Prostate gland (tissue), 2 donors: ENCODE results near the gene SRRM1. TPM values are rescaled to one million over a fixed set of nuclear protein-coding genes. Genes with fewer than 3 reads are reported as not detected.

Experiments
- DNase-seq: peaks from one replicate; pipeline ENCODE4 v3.0.0-alpha.2; 2019; ENCODE audit warnings: low spot score
- H3K27ac ChIP-seq, 2 donors: fragments of 200-600 bp; sonication (generic); 2 replicates each; pipeline ENCODE4 v1.5.1; 2017 to 2019
- H3K27me3 ChIP-seq: fragments of 200-600 bp; sonication (generic); replicated peaks from 2 replicates; pipeline ENCODE4 v1.5.1; 2019; ENCODE audit not compliant: insufficient read depth
- H3K36me3 ChIP-seq, 2 donors: fragments of 200-600 bp; sonication (generic); 1 replicate in 1 of 2; 2 replicates in 1 of 2; pipeline versions ENCODE4 v1.5.1 to v1.8.1; 2017 to 2019
- H3K4me1 ChIP-seq: fragments of 200-600 bp; sonication (generic); replicated peaks from 2 replicates; pipeline ENCODE4 v1.5.1; 2019
- H3K4me3 ChIP-seq, 2 donors: fragments of 200-600 bp; sonication (generic); 2 replicates each; pipeline ENCODE4 v1.5.1; 2017 to 2019
- H3K9me3 ChIP-seq: fragments of 200-600 bp; sonication (generic); 2 replicates; pipeline ENCODE4 v1.5.1; 2017
- POLR2A ChIP-seq: fragments of 450-650 bp; IDR thresholded peaks from one replicate; pipeline ENCODE4 v1.6.1; 2016; ENCODE audit warnings: antibody characterized with exemption, mild to moderate bottlenecking
- POLR2AphosphoS5 ChIP-seq: sonication (generic); formaldehyde crosslinking; IDR thresholded peaks from one replicate; pipeline ENCODE4 v1.6.1; 2017; ENCODE audit warnings: antibody characterized with exemption
- WGBS: methylation state at CpG from one replicate; pipeline ENCODE4 v1.1.5; 2018; 5-methylcytosine and 5-hydroxymethylcytosine counted together
- intact Hi-C: fragments of 100-400 bp; cut with DNase I; formaldehyde crosslinking; loops from one replicate; pipeline ENCODE4 v1.14.2; 2022
- total RNA-seq, 2 donors: library from RNA; depleted of rRNA; stranded (reverse); fragments of >200 nt; gene quantifications; one replicate each; pipeline ENCODE4 v1.1.0, GENCODE V29; 2016
- TF ChIP-seq, protein P1 (sequence below), 4 experiments: fragments of 200-600 bp in 2 of 4; fragments of 450-650 bp in 2 of 4; sonication (generic) in 2 of 4; IDR thresholded peaks; 1 replicate in 3 of 4; 2 replicates in 1 of 4; pipeline ENCODE4 v1.5.1; 2016 to 2019; ENCODE audit warnings: antibody characterized with exemption in 4 of 4, mild to moderate bottlenecking in 2 of 4, moderate library complexity in 2 of 4

SRRM1 gene
- total RNA-seq, 2 donors from 2014 or later, result 119 to 147 TPM

DNA sequence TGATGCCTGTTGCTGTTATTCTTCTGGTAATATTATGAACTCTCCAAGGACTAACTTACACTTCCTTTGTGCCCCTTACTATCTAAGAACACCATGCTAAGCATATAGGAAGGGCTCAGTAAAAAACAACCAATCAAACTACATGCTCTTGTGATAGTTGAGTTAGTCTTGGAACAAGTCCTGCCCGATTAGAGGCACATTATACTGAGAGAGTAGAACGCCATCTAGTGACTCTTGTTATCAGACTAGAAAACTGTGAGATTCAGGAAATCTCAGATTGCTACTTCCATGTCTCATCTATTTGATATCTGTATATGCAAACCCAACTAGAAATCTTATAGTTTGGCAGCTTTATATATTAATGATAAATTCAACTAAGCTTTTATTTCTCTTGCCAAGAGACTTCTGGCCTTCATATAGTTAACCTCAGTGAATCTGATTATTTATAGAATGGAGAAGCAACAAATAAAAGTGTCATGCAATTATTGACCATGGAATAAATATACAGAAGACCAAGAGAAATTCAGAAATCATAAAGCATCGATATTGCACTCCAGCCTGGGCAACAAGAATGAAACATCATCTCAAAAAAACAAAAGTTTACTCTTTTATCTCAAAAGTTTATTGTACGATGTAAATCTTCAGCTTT, 7.8 kb upstream of the SRRM1 start:
- Histone ChIP-seq H3K9me3 (no peaks in the 10 kb centered on the region), H3K4me3 (no peak overlapping the region), H3K27me3 (no peaks in the 10 kb centered on the region), H3K27ac (no peak overlapping the region), H3K4me1 (no peaks in the 10 kb centered on the region), H3K36me3 (no peaks in the 10 kb centered on the region)
- DNase-seq, result peak; percentile 39
- 16% methylated on average over 4 of the region's 4 CpGs for WGBS
- intact Hi-C loops, result no loop called here
- TF ChIP-seq POLR2A (no peak), POLR2AphosphoS5 (peak; percentile 67)
- TF ChIP-seq, protein P1, sequence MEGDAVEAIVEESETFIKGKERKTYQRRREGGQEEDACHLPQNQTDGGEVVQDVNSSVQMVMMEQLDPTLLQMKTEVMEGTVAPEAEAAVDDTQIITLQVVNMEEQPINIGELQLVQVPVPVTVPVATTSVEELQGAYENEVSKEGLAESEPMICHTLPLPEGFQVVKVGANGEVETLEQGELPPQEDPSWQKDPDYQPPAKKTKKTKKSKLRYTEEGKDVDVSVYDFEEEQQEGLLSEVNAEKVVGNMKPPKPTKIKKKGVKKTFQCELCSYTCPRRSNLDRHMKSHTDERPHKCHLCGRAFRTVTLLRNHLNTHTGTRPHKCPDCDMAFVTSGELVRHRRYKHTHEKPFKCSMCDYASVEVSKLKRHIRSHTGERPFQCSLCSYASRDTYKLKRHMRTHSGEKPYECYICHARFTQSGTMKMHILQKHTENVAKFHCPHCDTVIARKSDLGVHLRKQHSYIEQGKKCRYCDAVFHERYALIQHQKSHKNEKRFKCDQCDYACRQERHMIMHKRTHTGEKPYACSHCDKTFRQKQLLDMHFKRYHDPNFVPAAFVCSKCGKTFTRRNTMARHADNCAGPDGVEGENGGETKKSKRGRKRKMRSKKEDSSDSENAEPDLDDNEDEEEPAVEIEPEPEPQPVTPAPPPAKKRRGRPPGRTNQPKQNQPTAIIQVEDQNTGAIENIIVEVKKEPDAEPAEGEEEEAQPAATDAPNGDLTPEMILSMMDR (IDR thresholded peaks at IDR 0.05), result peak; percentile 24 to 73 (median 54)

DNA sequence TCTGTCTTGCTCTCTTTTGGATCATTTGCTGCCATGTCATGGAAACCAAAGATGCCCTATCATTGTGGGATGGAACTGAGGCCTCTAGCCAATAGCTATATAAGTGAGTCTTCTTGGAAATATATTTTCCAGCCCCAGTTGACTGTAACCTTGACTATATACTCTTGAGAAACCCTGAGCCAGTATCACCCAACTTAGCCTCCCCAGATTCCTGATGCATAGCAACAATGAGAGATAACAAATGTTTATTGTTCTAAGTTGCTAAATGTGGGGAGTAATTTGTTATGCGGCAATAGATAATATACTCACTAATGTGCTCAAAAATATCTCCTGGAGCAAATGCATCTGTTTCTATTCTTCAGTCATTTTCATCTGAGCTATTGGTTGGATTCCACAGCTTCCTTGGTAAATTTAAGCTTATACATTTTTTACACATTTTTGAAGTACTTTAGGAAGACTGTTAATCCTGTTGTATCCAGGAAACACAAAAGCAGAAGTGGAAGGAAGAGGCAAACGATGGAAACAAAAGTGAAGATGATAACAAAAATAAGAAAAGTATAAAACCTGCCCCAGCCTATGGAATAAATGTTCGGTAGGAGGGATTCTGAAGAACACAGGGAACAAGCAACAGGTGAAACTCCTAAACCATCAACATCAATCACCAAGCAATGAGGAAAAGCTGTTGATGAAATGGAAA, 6.3 kb upstream of the SRRM1 start:
- H3K27ac ChIP-seq, result no peak overlapping the region
- no peaks in the 10 kb centered on the region for H3K36me3 ChIP-seq
- no peaks in the 10 kb centered on the region for H3K27me3 ChIP-seq
- H3K4me3 ChIP-seq, result no peak overlapping the region
- H3K9me3 ChIP-seq, result no peaks in the 10 kb centered on the region
- no peak for TF ChIP-seq POLR2AphosphoS5
- TF ChIP-seq POLR2A, result no peak
- TF ChIP-seq, protein P1 (IDR thresholded peaks at IDR 0.05), result no peak
- WGBS, result 69% methylated on average over 3 of the region's 3 CpGs
- no peaks in the 10 kb centered on the region for H3K4me1 ChIP-seq
- intact Hi-C loops, result loop anchor here (2.0 kb wide), 1 partner anchor 438 kb away; no protein-coding TSS in a partner anchor
- no peak for DNase-seq

DNA sequence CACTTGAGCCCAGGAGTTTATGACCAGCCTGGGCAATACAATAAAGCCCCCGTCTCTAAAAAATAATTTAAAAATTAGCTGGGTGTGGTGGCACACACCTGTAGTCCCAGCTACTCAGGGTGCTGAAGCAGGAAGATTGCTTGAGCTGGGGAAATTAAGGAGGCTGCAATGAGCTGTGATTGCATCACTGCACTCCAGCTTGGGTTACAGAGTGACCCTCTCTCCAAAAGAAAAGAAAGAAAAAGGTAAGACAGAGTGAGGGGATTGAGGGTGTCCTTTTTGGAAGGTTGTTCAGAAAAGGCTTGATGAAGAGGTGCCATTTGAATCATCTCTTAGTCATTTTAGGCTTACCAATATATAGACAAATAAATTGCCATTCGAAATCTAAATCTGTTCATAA, 4.0 kb upstream of the SRRM1 start:
- intact Hi-C loops, result no loop called here
- no peaks in the 10 kb centered on the region for H3K27me3 ChIP-seq
- no peaks in the 10 kb centered on the region for H3K36me3 ChIP-seq
- no peak for TF ChIP-seq POLR2AphosphoS5
- TF ChIP-seq, protein P1 (IDR thresholded peaks at IDR 0.05), result no peak
- no peak for TF ChIP-seq POLR2A
- H3K4me1 ChIP-seq, result no peaks in the 10 kb centered on the region
- WGBS, result 87% methylated on average over 2 of the region's 2 CpGs
- H3K27ac ChIP-seq, result no peak overlapping the region
- no peak for DNase-seq
- no peaks in the 10 kb centered on the region for H3K9me3 ChIP-seq
- no peak overlapping the region for H3K4me3 ChIP-seq

DNA sequence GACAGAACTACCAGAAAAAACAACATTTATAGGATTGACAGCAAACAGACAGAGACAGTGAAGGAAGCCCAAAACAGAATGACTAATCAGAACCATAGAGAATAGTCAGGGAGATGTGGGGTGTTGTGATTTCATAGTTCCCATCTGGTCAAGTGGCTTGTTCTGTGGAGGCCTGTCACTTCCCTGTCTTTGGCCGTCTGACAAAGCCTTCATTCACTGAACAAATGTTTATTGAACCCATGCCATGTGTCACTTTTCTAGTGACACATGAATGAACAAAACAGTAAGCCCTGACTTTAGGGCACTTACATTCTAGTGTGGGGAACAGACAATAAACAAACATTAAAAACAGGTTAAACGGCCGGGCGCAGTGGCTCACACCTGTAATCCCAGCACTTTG, 3.2 kb upstream of the SRRM1 start:
- Histone ChIP-seq H3K27ac (no peak overlapping the region), H3K27me3 (no peaks in the 10 kb centered on the region), H3K36me3 (no peaks in the 10 kb centered on the region), H3K4me1 (no peaks in the 10 kb centered on the region), H3K9me3 (no peaks in the 10 kb centered on the region), H3K4me3 (no peak overlapping the region)
- intact Hi-C loops, result no loop called here
- WGBS, result 55% methylated on average over 4 of the region's 4 CpGs
- DNase-seq, result no peak
- TF ChIP-seq, protein P1 (IDR thresholded peaks at IDR 0.05), result no peak
- peak; percentile 10 for TF ChIP-seq POLR2AphosphoS5

DNA sequence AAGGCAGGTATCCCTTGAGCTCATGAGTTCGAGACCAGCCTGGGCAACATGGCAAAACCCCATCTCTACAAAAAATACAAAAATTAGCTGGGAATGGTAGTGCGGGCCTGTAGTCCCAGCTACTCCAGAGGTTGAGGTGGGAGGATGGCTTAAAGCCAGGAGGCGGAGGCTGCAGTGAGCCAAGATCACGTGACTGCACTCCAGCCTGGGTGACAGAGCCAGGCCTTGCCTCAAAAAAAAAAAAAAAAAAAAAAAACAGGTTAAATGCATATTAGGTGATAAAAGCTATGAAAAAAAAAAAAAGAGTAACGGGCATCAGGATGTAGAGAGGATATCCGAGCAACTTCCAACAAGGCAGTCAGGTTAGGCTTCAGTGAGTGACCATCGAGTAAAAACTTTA, 2.8 kb upstream of the SRRM1 start:
- no peaks in the 10 kb centered on the region for H3K27me3 ChIP-seq
- no peak overlapping the region for H3K27ac ChIP-seq
- no peaks in the 10 kb centered on the region for H3K4me1 ChIP-seq
- WGBS, result 68% methylated on average over 7 of the region's 7 CpGs
- no peaks in the 10 kb centered on the region for H3K36me3 ChIP-seq
- no peaks in the 10 kb centered on the region for H3K9me3 ChIP-seq
- DNase-seq, result no peak
- no peak overlapping the region for H3K4me3 ChIP-seq
- intact Hi-C loops, result no loop called here
- TF ChIP-seq POLR2A, result no peak
- TF ChIP-seq POLR2AphosphoS5, result no peak
- TF ChIP-seq, protein P1 (IDR thresholded peaks at IDR 0.05), result no peak
